ENCODE measurements around the gene NIP7.
"Not testable (repeated sequence)": the region's sequence is repeated elsewhere in the genome, so short reads cannot be mapped to it uniquely, and the experiment has no call there.

The NIP7 gene

DNA sequence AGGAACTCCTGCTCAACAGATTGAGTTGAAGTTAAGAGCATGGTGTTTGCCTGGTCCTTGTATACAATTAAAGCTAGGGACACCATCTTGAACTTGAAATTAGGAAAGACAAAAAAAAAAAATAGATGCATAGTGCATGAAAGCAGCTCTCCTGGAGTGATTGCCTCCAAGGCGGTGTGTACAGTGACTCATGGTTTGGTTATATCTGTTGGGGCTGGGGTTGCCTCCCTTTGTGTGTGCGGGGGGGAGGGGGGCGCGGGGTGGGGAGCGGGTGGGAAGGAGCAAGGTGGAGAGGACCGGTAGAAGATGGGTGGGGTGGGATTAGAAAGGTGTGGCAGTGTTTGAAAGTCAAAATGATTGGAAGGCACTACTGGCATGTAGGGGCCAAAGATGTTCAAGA, 8.7 kb downstream of the NIP7 start:
- DNase-seq, result no peak

DNA sequence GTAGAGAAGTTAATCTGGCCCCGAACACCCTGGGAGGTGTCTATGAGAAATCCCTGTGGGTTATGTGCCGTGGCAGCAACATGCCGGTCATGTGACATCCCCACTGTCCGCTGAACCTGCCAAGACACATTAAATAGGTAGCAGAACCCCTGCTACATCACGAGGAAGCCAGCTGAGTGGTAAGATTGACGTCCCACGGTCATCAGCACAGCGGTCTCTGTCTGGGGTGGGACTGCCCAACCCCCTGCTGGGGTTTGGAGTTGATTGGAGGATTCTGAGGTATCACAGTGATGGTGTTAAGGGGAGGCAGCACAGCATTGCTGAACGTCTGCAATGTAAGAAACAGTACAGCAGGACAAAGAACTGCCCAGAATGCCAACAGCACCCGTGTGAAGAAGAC, 10.0 kb downstream of the NIP7 start:
- no peak for DNase-seq

DNA sequence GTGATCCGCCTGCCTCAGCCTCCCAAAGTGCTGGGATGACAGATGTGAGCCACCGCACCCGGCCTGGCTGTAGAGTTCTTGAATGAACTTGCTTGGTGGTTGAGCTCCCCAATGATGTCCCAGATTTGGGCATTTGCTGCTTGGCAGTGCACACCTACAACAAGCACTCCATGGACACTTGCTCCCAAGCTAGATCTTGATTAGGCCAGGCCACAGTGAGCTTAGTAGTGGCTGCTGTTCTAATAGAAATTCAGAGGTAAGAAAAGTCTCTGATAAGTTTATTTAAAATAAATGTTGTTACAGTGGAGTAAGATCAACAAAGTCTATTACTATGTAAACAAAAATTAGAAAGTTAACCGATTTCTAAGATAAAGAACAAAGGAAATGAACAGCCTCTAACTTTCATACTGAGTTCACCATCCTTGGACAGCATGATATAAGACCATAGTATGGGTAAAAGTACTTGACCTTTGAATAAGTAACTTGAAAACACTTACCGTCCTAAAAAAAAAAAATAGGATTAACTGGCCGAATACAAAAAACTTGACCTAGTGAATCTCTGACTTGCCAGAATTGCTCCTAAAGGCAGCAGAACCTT, 11.1 kb downstream of the NIP7 start:
- no peak for DNase-seq

DNA sequence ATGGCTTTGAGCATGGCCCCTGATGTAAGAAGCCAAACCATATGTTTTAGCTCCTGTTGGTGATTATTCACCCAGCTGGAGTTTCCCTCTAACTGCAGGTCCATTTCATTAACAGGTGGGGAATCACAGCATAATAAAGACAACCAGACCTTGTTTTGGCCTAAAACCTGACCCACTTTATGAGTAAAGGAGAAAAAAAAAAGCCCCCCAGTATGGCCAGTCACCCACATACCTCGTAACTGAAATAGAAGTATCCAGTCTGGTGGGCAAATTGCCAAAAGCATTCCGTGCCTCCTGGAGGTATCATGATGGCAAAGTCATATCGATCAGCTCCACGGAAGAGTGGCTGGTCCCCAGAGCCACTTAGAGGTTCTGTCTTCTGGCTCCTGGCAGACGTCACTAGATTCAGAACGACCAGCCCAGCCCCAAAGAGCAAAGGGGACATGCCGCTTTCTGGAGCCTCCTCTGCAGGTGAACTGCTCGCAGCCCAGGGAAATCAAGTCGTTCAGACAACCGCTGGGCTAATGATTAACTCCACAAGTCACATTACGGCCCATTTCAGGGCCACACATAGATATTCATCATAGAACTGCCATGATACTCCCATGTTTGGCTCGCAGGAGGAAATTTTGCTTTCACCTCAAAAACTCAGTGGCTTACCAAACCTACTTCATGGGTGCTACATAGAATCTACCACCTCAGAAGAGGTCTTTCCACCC, 11.9 kb downstream of the NIP7 start, which contains the start of gene TMED6:
TSS of gene TMED6 (minus strand) at position 478 of the 719 bp plus-strand sequence. CDS start at position 445, 33 bp downstream.
- DNase-seq, result no peak

DNA sequence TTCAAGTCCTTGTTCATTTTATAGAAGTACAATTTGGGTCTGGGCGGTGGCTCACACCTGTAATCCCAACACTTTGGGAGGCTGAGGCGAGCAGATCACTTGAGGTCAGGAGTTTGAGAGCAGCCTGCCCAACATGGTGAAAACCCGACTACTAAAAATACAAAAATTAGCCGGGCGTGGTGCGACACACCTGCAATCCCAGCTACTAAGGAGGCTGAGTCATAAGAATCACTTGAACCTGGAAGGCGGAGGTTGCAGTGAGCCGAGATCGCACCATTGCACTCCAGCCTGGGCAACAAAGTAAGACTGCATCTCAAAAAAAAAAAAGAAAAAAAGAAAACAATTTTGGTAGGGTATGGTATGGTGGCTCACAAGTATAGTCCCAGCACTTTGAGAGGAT, 20.5 kb downstream of the NIP7 start:
- DNase-seq, result not testable (repeated sequence)

DNA sequence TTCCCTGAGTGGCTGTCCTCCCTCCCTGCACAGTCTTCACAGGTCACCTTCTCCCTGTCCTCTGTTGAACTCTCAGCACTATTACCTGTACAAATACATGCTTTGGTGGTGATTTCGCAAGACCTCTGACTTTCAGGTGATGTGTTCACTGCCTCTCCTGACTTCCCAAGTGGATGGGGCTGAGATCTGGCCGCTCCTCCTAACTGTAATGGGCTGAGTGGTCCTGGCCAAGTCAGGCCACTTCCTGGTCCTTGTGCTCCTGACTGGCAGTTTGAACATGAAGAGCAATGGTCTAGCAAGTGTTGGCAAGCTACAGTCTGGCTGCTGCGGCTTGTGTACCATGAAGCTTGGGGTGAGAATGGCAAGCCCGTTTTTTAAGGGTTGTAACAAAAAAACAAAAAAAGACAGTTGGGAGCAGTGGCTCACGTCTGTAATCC, 23.7 kb downstream of the NIP7 start:
- no peak for DNase-seq

DNA sequence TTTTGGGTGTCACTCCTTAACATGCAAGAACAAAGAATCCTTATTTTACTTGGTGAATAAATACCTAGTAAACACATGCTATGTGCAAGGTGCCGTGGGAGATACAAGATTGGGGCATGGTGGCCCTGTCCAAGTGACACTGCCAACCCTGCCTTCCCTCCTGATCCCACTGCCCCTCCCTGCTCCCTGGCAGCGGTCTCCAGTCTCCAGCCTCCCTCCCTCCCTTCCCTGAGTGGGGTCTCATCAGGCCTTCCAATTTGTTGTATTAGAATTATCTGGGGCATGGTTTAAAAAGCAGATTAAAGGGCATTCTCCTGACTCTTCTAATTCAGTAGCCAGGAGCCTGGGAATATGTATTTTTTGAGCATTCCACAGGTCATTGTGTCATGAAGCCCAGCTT, 24.5 kb downstream of the NIP7 start:
- no peak for DNase-seq

DNA sequence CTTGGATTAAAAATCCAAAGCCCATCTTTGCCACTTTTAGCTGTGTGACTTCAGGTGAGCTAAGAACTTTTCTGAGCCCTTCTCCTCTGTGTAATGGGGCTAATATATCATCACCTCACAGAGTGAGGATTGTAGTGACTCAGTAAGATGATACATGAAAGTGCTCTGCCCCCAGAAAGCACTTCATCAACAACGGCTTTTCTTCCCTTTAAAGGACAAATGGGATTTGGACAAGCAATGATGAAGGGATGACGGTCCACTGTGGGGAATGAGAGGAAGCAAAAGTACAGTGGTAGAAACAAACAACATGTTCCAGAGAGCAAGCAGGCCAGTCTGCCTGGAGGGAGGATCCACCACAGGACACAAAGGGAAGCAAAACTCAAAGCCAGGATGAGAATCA, 26.3 kb downstream of the NIP7 start:
- DNase-seq, result no peak

DNA sequence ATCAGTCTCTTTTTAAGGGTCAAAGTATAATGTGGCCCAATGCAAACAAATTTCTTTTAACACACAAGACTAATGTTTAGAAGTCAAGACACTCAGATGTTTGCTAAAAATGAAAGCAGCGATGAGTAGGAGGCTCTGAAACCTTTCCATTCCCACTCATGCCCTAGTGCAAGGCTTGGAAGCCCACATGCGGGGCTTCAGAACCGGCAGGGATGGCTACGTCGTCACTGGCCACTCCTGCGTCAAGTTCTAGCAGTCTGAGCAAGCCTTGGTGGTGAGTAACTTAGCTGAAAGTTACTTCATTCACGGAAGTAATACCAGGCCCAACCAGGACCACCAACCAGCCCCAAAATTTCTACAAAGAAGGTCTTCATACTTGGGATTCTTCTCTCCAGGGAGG, 26.9 kb downstream of the NIP7 start:
- no peak for DNase-seq

DNA sequence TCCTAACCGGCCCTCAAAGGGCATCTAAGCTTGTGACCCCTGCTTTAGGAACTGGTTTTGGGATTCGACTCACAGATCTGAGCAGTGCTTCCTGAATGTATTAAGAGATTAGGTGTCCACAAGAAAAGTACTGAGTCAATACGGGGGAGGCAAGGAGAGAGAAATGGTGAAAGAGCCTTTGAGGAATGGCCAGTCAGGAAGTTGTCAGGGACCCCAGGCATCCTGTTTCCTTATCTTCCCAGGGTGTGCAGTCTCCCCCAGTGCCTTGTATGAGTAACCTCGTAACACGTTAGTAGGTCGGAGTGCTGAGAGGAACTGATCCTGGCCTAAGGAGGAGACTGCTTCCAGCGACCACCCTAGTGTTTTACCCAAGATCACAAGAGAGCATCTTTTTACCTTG, 28.4 kb downstream of the NIP7 start:
- no peak for DNase-seq

DNA sequence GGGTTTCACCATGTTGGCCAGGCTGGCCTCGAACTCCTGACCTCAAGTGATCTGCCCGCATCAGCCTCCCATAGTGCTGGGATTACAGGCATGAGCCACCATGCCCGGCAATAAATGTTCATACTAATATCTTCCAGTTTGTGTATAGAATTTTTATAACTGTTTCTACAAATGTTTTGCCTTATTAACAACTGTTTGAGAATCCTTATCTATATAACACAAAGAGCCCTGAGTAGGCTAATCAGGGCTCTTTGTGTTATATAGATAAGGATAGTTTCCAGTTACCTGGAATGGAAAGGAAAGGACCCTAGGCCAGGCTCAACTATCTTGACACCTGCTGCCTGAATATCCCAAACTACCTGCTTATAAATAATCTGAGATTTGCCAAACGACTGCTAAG, 29.3 kb downstream of the NIP7 start:
- DNase-seq, result no peak

DNA sequence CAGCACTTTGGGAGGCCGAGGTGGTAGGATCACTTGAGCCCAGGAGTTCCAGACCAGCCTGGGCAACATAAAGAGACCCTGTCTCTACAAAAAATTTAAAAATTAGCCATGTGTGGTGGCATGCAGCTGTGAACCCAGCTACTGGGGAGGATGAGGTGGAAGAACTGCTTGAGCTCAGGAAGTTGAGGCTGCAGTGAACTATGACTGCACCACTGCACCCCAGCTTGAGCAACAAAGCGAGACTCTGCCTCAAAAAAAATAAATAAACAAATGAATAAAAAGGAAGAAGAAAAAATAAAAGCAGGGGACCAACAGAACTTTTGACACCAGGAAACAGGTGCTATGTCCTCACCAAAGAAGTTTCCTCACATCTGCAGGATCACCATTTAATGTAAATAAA, 32.0 kb downstream of the NIP7 start:
- no peak for DNase-seq

DNA sequence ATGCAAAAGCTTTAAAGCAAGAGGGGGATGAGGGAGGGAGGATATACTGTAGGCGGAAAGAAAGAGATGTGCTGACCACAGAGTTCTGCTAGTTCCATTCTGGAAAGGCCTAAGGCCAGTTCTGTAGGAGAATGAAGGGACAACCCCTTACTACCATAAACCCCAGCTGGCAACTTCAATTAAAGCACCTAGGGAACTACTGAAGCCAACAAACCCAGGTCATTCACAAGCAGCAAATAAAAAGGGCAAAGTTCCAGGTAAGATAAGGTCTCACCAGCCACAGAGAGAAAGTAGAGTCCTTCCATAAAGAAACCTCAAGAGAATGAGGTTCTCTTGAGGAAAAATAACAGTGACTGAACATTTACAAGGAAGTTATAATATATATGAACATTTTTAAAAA, 33.4 kb downstream of the NIP7 start:
- no peak for DNase-seq

DNA sequence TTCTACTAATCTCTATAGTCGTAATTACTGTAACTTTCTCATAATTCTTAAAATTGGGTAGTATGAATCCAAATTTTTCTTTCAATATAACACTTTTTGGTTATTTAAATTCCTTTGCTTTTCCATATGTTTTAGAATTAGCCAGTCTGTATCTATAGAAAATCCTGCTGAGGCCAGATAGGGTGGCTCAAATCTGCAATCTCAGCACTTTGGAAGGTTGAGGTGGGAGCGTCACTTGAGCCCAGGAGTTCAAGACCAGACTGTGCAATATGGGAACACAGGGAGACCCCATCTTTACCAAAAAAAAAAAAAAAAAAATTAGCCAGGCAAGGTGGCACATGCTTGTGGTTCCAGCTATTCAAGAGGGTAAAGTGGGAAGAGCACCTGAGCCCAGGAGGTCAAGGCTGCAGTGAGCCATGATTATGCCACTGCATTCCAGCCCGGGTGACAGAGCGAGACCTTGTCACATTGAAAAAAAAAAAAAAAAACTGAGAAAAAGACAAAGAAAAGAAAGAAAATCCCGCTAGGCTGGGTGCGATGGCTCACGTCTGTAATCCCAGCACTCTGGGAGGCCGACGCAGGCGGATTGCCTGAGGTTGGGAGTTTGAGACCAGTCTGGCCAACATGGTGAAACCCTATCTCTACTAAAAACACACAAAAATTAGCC, 37.0 kb downstream of the NIP7 start:
- no peak for DNase-seq

DNA sequence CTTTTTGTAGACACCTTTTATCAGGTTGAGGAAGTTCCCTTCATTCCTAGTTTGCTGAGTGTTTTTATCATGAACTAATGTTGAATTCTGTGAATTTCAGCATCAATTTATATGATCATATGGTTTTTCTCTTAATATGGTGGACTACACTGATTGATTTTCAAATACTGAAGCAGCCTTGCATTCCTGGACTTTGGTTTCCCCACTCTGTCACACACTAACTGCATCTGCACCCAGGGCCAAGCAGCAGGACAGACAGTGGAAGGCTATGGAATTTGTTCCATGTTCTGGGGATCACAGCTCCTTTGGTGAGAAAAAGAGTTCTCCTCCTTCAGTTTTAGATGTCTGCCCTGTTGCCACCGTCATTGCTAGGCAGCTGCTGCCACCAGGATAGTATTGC, 38.5 kb downstream of the NIP7 start:
- DNase-seq, result no peak

DNA sequence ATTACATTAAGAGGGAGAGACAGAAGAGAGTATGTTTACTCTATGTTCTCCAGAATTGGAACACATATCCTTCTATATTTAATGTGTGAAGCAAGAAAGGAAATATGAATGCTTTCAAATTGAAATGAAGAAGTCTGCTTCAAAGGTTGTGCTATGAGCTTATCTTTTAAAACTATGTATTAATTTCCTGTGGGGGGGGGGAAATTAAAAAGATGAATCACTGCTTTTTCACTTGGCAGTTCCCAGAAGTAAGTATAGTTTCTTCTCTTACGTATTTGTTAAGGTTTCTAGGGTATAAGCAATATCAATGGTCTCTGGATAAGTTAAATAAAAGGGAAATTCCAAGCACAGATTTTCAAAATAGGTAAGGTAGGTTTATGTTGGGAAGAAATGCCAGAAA, 39.2 kb downstream of the NIP7 start:
- DNase-seq, result no peak

DNA sequence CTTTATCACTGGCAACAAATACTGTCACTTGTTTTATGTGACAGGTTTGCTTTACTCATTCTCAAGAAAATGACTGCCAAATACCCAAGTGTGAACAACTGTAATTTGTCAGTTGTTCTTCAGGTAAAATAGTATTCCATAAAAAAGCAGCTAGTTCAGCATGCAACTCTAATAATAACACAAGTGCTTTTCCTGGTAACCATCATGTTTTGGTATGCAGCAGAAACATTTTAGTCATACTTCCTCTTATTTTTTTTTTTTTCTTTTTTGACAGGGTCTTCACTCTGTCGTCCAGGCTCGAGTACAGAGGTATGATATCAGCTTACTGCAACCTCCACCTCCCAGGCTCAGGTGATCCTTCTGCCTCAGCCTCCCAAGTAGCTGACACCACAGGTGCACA, 41.7 kb downstream of the NIP7 start:
- no peak for DNase-seq

DNA sequence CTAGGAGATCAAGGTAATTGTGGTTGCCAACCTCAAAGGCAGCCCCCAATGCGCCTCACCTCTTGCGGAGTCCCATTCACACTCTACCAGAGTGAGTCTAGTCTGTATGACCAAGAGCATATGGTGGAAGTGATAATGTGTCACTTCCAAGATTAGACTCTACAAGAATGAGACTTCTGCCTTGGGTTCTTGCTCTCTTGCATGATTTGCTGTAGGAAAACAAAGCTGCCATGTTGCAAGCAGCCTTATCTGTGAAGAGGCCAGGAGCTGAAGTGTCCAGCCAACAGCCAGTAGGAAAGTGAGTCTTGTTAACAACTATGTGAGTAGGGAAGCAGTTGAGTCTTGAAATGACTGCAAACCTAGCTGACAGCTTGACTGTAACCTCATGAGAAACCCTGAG, 42.8 kb downstream of the NIP7 start:
- no peak for DNase-seq

DNA sequence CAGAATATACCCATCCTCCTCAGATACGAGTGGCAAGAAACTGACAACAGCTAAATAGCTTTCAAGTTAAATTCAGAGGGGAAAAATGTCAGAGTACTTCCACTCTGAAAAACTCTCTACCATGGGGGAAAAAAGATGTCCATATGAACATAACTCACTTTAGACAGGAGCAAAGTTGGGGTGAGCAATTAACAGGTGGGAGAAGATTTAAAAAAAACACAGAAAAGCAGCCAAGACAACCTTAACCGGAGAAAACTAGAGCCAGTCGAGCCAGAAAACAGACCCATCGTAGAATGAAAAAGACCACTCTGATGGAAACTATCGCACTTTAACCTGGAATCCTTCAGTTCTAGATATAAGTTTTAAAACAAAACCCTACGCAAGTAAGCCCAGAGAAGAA, 45.4 kb downstream of the NIP7 start:
- DNase-seq, result no peak

DNA sequence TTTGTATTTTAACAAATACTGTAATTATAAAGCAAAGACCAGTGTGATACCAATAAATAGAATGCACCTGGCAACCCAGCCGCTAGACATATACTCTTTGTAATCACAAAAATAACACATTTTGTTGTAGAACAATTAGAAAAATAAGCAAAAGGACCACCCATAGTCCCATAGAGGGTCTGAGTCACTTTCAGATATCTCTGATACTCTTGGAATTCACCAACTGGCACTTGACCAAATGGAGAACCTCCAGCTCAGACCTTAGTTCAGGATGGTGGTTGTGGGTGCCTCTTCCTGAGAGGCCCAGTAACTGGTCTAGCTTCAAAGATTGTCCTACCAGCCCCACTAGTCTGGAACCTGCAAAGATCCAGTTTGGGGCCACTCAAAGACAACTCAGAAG, 47.0 kb downstream of the NIP7 start:
- DNase-seq, result no peak

Measured in activated naive CD4-positive, alpha-beta T cell (primary cell).